Esophagus squamous epithelium (tissue), 4 donors: Measurements from ENCODE around the gene CUBN.

ENCODE experiments used
- POLR2A ChIP-seq, 4 donors: fragments of 450-650 bp; IDR thresholded peaks; one replicate each; pipeline ENCODE4 v1.6.1; 2017; ENCODE audit warnings: antibody characterized with exemption in 4 of 4, mild to moderate bottlenecking in 4 of 4, moderate library complexity in 3 of 4
- TF ChIP-seq, protein P1 (sequence below), 6 experiments: fragments of 450-650 bp in 4 of 6; fragments of 200-600 bp in 2 of 6; sonication (generic) in 2 of 6; IDR thresholded peaks; one replicate each; pipeline ENCODE4 v1.5.1; 2016 to 2019; ENCODE audit warnings: antibody characterized with exemption in 6 of 6, mild to moderate bottlenecking in 4 of 6, moderate library complexity in 4 of 6

DNA sequence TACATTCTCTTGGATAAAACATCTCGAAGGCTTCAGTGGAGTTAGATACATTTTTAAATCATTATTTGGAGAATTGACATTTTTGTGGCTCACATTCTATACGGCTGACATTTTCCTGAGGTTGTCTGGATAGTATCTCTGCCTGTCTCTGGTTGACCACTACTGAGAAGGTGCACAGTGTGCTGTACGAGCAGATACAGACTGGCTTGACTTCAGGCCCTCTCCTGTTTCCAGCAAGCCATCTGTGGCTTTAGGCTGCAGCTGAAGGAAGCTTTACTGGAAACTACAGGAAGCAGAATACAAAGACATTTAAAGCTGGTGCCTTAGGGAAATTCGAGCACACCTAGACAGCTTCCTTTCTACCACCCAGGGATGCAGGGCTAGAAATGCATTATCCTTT lies 273.0 kb downstream of the CUBN start:
- TF ChIP-seq, protein P1, sequence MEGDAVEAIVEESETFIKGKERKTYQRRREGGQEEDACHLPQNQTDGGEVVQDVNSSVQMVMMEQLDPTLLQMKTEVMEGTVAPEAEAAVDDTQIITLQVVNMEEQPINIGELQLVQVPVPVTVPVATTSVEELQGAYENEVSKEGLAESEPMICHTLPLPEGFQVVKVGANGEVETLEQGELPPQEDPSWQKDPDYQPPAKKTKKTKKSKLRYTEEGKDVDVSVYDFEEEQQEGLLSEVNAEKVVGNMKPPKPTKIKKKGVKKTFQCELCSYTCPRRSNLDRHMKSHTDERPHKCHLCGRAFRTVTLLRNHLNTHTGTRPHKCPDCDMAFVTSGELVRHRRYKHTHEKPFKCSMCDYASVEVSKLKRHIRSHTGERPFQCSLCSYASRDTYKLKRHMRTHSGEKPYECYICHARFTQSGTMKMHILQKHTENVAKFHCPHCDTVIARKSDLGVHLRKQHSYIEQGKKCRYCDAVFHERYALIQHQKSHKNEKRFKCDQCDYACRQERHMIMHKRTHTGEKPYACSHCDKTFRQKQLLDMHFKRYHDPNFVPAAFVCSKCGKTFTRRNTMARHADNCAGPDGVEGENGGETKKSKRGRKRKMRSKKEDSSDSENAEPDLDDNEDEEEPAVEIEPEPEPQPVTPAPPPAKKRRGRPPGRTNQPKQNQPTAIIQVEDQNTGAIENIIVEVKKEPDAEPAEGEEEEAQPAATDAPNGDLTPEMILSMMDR (IDR thresholded peaks at IDR 0.05) = no peak
- no peak for TF ChIP-seq POLR2A (IDR thresholded peaks at IDR 0.05)
